CD4-positive, alpha-beta T cell treated with Interleukin-21 for 1 hour (primary cell): Measurements from ENCODE around the gene ELF2.
"Not testable (repeated sequence)": the region's sequence is repeated elsewhere in the genome, so short reads cannot be mapped to it uniquely, and the experiment has no call there.

Experiments
- DNase-seq: peaks from one replicate; pipeline ENCODE4 v3.0.0-alpha.2; 2020

Gene ELF2

GRCh38 chr4:139177049-139177868 lies at the start of gene ELF2:
TSS of gene ELF2 (minus strand) at chr4:139177218. CDS start at chr4:139137701, 39,517 bp downstream.
- DNase-seq, result peak; percentile 92

- no peak for DNase-seq
These were observed 46.8 kb upstream of the ELF2 start for GRCh38 chr4:139223682-139224317.

- no peak for DNase-seq
These were observed 45.2 kb upstream of the ELF2 start for GRCh38 chr4:139222215-139222614.

DNA sequence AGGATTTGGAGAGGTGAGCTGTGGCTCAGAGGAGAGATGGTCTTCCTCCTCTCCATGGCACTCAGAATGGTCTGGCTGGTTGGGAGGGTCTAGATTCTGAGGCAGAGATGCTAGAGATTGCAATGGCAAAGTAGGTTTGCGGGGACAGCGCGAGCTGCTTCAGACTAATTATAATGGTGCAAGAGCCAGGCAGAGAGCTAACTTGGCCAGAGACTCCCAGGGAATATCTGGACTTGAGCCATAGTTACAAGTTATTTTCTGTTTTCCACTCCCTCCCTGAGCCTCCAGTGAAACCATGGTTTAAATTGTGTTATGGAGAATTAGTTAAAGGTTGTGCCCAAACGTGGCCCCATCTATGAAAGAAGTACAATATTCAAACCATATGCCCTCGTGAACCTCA lies 44.7 kb upstream of the ELF2 start:
- no peak for DNase-seq

- DNase-seq, result no peak
These were observed 42.5 kb upstream of the ELF2 start for GRCh38 chr4:139219450-139220055.

GRCh38 chr4:139214039-139214534 lies 37.1 kb upstream of the ELF2 start:
- peak; percentile 19 for DNase-seq

- DNase-seq, result not testable (repeated sequence)
These were observed 36.6 kb upstream of the ELF2 start for GRCh38 chr4:139213633-139214032.

- no peak for DNase-seq
These were observed 35.9 kb upstream of the ELF2 start for GRCh38 chr4:139212900-139213299.

GRCh38 chr4:139210486-139210885 lies 33.5 kb upstream of the ELF2 start:
- DNase-seq, result no peak

DNA sequence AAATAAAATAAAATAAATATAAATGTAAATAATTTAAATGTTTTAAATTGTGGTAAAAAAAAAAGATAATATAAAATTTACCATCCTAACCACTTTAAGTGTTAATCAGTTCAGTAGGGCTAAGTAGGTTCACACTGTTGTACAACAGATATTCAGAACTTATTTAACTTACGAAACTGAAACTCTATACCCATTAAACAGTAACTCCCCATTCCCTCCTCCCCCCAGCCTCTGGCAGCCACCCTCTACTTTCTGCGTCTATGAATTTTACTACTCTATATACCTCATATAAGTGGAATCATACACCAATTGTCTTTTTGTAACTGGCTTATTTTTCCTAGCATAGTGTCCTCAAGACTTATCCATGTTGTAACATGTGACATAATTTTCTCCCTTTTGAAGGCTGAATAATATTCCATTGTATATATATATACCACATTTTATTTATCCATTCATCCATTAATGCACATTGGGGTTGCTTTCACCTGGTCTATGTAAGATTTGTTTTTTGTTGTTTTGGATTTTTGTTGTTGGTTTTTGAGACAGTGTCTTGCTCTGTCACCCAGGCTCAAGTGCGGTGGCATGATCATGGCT lies 32.5 kb upstream of the ELF2 start:
- no peak for DNase-seq

GRCh38 chr4:139208404-139208945 lies 31.5 kb upstream of the ELF2 start:
- DNase-seq, result peak; percentile 40

- no peak for DNase-seq
These were observed 30.9 kb upstream of the ELF2 start for GRCh38 chr4:139207873-139208403.

GRCh38 chr4:139207247-139207646 lies 30.2 kb upstream of the ELF2 start:
- DNase-seq, result no peak

GRCh38 chr4:139202991-139203390 lies 26.0 kb upstream of the ELF2 start:
- no peak for DNase-seq

- no peak for DNase-seq
These were observed 23.5 kb upstream of the ELF2 start for GRCh38 chr4:139200506-139200905.

- no peak for DNase-seq
These were observed 23.1 kb upstream of the ELF2 start for GRCh38 chr4:139200102-139200501.

DNA sequence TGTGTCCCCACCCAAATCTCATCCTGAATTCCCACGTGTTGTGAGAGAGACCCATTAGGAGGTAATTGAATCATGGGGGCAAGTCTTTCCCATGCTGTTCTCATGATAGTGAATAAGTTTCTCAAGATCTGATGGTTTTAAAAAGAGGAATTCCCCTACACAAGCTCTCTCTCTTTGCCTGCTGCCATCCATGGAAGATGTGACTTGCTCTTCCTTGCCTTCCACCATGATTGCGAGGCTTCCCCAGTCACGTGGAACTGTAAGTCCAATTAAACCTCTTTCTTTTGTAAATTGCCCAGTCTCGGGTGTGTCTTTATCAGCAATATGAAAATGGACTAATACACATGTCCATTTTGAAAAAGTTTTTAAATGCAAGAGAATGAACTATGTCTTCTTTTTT lies 20.2 kb upstream of the ELF2 start:
- not testable (repeated sequence) for DNase-seq

DNA sequence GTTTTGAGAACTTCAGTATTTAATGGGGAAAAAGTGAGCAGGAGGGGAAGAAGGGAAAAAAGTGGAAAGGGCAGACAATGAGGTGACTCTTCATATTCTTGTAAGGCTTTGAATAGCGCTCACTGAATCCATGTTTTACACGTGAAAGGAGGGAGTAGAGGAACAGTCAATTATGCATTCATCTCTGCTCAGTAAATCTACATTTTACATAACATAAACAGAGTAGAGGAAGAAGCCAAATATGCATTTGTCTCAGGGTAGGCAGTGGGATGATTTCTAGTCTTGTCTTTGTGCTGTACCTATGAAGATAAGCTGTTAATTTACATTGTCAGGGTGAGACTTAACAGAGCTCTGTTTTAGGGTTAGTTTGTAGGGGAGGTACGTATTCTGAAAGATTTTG lies 19.4 kb upstream of the ELF2 start:
- DNase-seq, result no peak

- DNase-seq, result no peak
These were observed 14.4 kb upstream of the ELF2 start for GRCh38 chr4:139191373-139191772.

- DNase-seq, result no peak
These were observed 13.0 kb upstream of the ELF2 start for GRCh38 chr4:139189972-139190371.

GRCh38 chr4:139189417-139189749 lies 12.4 kb upstream of the ELF2 start:
- no peak for DNase-seq

DNA sequence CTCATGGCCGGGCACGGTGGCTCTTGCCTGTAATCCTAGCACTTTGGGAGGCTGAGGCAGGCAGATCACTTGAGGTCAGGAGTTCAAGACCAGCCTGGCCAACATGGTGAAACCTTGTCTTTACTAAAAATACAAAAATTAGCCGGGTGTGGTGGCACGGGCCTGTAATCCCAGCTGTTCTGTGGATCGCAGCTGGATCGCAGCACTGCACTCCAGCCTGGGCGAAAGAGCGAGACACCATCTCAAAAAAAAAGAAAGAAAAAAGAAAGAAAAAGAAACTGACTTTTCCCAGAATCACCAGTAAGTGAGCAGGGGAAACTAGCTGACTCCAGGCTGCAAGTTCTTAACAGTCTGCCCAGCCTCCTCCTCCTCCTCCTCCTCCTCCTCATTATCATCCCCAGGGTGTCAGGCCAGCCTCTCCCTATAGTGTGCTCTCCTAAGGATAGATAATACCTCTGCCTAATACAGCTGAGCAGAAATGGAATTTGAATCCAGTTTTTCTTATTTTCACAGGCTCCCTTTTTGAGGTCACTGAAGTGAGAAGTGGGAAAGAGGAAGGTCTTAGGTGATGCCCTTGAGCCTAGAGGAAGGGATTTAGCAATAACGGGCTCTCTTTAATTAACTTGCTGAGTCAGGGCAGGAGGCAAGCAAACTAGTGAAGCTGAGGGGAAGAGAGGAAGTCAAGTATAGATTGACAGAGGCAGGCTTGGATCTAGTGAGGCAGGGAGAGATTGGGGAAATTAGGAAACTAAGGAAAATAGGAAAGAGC lies 11.8 kb upstream of the ELF2 start:
- no peak for DNase-seq
